ENCODE results near the gene PAK1.
"Not testable (repeated sequence)": the region's sequence is repeated elsewhere in the genome, so short reads cannot be mapped to it uniquely, and the experiment has no call there.

PAK1 gene

GRCh38 chr11:77401486-77402217 is 72.2 kb downstream of the PAK1 start:
- no peak for DNase-seq (ENCODE audit: low spot score)

- no peak for DNase-seq (ENCODE audit: low spot score)
Observed at GRCh38 chr11:77400775-77401449, 73.0 kb downstream of the PAK1 start.

- no peak for DNase-seq (ENCODE audit: low spot score)
Observed at GRCh38 chr11:77400271-77400670, 73.6 kb downstream of the PAK1 start.

DNA sequence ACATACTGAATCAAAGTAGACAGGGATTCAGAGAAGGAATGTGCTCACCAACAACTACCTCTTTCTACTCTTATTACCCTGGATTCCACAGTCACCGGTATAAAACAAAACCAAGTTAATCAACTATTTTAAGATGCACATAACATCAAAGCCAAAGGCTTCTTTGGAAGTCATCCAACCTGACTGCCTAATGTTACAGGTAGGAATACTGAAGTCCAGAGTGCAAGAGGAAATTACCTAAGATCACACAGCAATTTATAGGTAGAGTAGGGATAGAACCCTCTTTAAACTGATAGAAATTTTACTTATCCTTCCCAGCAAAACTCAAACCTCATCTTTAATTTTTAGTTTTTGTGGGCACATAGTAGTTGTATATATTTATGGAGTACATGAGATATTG is 76.3 kb downstream of the PAK1 start:
- no peak for DNase-seq (ENCODE audit: low spot score)

- no peak for DNase-seq (ENCODE audit: low spot score)
Observed at GRCh38 chr11:77396911-77397310, 77.0 kb downstream of the PAK1 start.

DNA sequence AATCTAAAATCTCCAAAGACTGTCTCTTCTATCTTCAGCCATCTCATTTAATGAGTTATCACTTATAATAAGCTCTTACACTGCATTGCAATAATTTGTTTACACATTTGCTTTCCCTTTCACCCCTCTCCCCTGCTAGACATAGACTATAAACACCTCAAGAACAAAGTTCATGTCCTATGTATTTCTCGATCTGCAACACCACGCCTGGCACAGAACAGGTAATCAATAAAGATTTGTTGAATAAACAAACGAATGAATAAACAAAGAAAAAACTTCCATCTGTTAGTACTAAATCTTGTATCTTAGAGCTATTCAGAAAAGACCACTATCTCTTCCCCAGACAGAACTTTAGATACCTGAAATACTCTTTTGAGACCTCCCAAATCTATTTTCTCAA is 77.6 kb downstream of the PAK1 start:
- DNase-seq (ENCODE audit: low spot score): no peak

- no peak for DNase-seq (ENCODE audit: low spot score)
Observed at GRCh38 chr11:77395460-77396173, 78.3 kb downstream of the PAK1 start.

- DNase-seq (ENCODE audit: low spot score): no peak
Observed at GRCh38 chr11:77392842-77393241, 81.1 kb downstream of the PAK1 start.

- no peak for DNase-seq (ENCODE audit: low spot score)
Observed at GRCh38 chr11:77387701-77388100, 86.2 kb downstream of the PAK1 start.

DNA sequence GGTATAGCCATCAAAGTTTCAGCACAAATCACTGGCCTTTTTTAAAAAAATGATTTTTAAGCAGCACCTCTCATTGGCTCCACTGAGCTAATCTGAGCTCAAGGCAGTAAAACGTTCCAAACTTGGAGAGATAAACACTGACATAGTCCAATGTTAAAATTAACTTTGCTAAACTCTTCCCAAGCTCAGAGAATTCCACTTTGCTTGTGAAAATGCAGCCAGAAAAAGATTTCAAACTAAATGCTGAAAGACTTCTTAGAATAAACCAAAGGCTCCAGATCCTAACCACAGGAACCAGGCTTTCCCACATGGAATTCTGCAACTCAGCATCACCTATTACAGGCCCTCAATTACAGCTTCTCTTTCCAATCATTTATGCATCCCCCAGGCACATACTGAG is 87.7 kb downstream of the PAK1 start:
- DNase-seq (ENCODE audit: low spot score): no peak

GRCh38 chr11:77385255-77385771 is 88.6 kb downstream of the PAK1 start:
- not testable (repeated sequence) for DNase-seq (ENCODE audit: low spot score)

GRCh38 chr11:77384571-77384970 is 89.3 kb downstream of the PAK1 start:
- DNase-seq (ENCODE audit: low spot score): no peak

- DNase-seq (ENCODE audit: low spot score): not testable (repeated sequence)
Observed at GRCh38 chr11:77383349-77383748, 90.5 kb downstream of the PAK1 start.

- no peak for DNase-seq (ENCODE audit: low spot score)
Observed at GRCh38 chr11:77381729-77382665, 91.9 kb downstream of the PAK1 start.

GRCh38 chr11:77379934-77380333 is 94.0 kb downstream of the PAK1 start:
- no peak for DNase-seq (ENCODE audit: low spot score)

DNA sequence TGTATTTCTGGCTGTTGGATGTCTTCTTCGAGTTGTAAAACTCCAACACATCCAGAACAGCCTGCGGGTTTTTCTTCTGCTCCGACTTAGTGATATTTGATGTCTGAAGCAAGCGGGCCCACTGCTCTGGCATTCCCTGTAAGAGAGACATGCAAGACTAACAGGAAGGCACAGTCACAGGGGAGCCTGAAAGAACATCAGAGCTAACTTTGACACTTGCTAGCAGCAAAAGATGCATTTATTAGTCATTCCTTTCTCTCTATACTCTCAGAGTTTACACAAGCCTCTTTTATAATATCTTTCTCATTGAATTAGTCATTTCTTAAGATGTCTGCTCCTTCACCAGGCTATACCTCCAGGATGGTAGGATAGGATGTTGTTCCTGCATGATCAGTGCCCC is 94.6 kb downstream of the PAK1 start:
- DNase-seq (ENCODE audit: low spot score): no peak

DNA sequence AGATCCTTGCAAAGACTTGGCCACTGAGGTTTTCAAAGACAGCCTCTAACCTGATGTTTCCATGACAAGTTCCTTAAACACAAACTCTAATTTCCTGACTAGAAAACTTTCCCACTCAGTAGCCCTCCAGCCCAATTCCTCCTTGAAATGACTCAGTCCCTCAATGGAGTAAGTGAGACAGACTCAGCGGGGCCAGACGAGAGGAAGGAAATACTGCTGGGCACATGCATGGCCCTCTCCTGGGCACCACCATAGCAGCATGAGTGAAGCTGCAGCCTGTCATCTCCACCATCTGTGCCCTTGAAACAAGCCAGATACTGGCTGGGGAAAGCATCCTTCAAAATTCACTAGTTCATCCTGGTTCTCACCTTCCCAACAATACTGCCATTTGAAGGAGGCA is 96.2 kb downstream of the PAK1 start:
- no peak for DNase-seq (ENCODE audit: low spot score)

GRCh38 chr11:77375107-77375506 is 98.8 kb downstream of the PAK1 start:
- DNase-seq (ENCODE audit: low spot score): no peak

- DNase-seq (ENCODE audit: low spot score): no peak
Observed at GRCh38 chr11:77374611-77375031, 99.3 kb downstream of the PAK1 start.

GRCh38 chr11:77374108-77374507 is 99.8 kb downstream of the PAK1 start:
- DNase-seq (ENCODE audit: low spot score): no peak

DNA sequence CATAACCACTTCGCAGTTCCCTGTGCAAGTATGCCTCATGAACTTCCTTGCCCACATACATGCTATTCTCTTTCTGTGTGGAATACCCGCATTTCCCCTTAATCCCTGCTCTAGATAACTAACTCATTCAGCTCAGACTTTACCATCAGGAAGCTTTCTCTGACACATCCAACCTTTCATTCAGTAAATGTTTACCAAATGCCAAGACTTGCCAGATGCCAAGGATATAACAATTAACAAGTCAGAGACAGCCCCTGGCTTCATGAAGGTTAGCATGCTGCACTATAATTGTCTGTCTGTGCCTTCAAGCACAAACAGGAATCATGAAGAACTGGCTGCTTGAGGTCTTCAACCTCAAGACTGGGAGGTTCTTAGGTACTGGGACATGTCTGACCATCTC is 101.2 kb downstream of the PAK1 start:
- DNase-seq (ENCODE audit: low spot score): no peak

GRCh38 chr11:77371646-77372045 is 102.2 kb downstream of the PAK1 start:
- no peak for DNase-seq (ENCODE audit: low spot score)

All from CD4-positive, alpha-beta T cell treated with Interleukin-15 for 4 hours (primary cell).